AG10803 (cell line): Measurements from ENCODE around the gene ADSS1.

ENCODE experiments used
- DNase-seq: peaks from one replicate; pipeline ENCODE4 v3.0.0; 2010; ENCODE audit warnings: low read depth
- H3K4me3 ChIP-seq: 2 replicates; pipeline ENCODE4 v1.5.1; 2011; ENCODE audit warnings: mild to moderate bottlenecking, low read length, control low read depth
- TF ChIP-seq, protein P1 (sequence below): conservative IDR thresholded peaks from 2 replicates; pipeline ENCODE4 v1.5.1; 2011; ENCODE audit warnings: mild to moderate bottlenecking, low read length, control low read depth, inconsistent platforms

ADSS1 gene

DNA sequence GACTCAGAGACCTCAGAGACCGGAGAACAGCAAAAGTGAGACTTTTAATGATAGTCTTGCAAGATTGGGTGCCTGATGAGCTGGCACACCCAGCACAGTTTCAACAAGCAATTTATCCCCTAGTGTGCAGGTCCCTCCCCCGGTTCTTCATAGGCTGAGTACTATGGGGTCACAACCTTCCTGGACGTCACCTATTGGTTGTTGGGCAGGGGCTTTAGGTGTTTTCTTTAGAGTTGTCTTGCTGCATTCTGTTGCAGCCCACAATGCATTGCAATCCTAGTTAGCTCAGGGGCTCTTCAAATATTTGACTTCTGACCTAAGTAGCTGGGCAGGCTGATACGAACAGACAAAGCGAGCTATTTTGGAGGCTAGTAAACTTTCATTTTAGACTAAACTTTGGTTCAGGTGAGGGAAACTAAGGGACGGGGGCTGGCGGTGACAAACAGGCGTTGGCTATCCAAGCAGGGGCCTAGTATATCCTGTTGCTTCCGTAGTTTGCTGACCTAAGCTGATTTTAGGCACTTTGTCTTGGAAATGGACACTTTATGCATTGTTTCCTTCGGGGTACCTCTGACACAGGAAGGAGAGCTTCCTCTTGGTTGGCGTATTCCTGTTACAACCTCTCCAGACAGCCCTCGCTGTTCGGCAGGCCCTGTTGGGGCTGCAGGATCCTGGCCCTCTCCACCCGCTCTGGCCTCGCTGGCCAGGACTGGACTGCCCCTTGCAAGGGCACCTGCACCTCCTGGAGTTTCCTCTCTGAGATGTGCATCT lies 43.0 kb downstream of the ADSS1 start:
- no peak for DNase-seq
- TF ChIP-seq, protein P1, sequence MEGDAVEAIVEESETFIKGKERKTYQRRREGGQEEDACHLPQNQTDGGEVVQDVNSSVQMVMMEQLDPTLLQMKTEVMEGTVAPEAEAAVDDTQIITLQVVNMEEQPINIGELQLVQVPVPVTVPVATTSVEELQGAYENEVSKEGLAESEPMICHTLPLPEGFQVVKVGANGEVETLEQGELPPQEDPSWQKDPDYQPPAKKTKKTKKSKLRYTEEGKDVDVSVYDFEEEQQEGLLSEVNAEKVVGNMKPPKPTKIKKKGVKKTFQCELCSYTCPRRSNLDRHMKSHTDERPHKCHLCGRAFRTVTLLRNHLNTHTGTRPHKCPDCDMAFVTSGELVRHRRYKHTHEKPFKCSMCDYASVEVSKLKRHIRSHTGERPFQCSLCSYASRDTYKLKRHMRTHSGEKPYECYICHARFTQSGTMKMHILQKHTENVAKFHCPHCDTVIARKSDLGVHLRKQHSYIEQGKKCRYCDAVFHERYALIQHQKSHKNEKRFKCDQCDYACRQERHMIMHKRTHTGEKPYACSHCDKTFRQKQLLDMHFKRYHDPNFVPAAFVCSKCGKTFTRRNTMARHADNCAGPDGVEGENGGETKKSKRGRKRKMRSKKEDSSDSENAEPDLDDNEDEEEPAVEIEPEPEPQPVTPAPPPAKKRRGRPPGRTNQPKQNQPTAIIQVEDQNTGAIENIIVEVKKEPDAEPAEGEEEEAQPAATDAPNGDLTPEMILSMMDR: no peak
- H3K4me3 ChIP-seq: no peak overlapping the region

DNA sequence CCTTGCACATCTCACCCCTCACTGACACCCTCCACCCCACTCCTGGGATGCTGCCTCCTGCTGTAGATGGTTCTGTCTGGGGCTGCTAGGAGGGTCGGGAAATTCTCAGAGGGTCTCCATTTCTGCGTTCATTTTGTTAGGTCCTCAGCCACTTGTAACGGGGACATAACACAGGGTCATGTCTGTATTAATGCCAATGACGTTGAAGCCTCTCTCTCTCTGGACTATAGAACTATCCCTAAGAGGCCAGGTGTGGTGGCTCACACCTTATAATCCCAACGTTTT lies 43.5 kb downstream of the ADSS1 start:
- no peak overlapping the region for H3K4me3 ChIP-seq
- TF ChIP-seq, protein P1: no peak
- no peak for DNase-seq

DNA sequence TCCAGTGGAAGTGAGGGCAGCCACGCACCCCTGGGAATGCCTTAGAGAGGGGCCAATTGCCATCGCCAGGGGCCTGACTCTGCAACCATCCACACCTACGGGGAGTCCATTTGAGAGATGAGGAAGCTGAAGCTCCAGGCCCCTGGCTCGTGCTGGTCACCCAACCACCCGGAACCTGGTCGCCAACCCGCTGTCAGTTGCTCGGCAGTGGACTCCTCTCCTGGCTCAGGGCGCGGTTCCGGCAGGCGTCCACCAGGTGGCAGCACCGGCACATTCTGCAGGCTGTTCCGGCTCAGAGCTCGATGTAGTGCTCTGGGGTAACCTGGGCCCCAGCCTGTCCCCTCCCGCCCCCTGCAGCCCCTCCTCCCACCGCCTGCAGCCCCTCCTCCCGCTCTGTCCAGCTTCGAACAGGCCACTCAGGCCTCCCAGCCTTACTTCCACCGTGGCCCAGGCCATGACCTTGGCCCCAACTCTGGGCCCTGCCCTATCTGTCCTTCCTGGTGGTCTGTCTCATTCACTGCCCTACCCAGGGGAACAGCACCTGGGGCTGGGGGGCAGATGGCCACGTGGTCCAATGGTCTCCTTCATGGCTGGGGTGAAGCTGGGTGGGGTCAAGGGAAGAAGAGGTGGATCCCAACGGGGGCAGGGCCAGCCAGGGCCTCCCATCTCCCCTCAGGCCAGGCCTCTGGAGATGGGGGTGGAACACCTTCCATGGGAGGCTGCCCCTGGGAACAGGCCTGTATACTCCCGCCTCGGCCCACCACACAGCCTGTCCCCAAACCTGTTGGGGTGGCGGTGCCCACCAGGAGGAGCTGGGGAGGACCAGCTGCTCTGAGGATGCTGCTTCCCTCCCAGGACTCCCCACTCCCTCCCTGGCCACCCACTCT lies 44.7 kb downstream of the ADSS1 start:
- peak; percentile 67 for DNase-seq
- TF ChIP-seq, protein P1: peak; percentile 83
- no peak overlapping the region for H3K4me3 ChIP-seq

DNA sequence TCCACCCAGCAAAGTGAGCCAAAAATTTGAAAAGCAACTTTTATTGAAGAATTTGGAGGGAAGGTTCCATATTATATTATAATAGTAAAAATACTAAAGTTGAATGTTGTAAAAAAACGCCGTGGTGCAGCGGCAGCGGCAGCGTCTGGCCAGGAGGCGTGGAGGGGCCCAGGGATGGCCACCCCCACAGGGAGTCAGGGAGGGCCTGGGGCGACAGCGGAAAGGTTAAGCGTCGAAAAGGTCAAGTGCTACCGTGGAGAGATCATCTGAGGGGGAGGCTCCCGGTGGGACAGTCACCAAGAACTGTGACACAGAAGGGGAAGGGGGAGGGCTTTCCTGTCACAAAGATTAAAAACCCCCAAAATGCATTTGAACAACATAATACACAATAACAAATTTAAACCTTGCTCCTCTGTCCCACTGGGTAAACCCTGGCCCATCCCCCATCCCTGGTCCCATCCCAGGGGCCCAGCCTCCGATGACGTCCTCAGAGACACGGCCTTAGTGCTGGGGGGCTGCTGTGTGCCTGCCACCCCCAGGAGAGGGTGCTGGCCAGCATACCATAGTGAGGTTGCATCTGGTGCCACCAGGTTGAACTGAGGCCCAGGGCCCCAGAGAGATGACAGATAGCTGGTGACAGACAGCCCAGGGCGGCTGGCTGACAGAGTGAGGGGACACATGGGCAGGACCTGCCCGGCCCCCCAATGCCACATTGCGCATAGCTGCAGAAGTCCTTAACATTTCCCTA lies 45.5 kb downstream of the ADSS1 start:
- TF ChIP-seq, protein P1: no peak
- no peak overlapping the region for H3K4me3 ChIP-seq
- DNase-seq: no peak

DNA sequence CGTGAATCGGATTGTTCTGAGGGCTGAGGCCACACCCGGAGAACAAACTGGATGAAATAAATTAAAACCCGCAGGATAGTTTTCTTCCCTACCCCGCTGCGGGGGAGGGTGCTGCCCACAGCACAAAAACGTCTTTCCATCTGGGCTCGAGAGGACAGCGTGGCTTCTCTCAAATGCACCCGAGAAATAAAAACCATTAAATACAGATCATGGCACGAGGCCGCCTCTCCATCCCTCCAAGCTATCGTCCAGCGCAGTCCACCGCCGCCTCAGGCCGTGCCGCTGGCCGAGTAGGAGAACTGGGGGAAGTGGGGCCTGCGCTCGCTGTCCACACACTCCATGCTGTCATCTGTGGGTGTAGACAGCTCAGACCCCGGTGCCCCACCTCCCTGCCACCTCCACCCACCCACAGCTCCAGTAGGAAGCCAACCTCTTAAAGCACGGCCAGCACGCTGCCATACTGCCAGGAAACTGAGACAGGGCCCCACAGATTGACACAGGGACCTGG lies 46.1 kb downstream of the ADSS1 start:
- no peak for DNase-seq
- H3K4me3 ChIP-seq: no peak overlapping the region
- TF ChIP-seq, protein P1: no peak

DNA sequence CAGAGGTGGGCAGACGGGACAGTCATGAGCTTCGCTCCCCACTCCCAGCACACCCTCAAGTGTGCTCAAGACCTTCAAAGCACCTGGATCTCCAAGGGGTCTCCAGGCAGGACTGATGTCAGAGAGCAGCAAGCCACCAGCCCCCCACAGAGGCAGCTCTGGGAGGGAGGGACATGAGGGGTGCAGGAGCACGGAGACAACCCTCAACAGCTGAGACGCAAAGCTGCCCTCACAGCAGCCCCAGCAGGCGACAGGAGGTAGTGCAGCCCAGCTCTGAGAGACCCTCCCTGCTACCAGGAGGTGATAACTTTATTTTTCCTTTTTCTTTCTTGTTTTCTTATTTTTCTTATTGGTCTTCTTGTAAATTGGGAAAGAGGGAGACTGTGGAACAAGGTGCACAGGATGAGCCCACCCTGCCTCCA lies 46.8 kb downstream of the ADSS1 start:
- no peak for DNase-seq
- no peak overlapping the region for H3K4me3 ChIP-seq
- TF ChIP-seq, protein P1: peak; percentile 59
